Erythroblast (primary cell): Measurements from ENCODE around the gene PSORS1C1.

Experiments
- GATA1 ChIP-seq: IDR thresholded peaks from 2 replicates; pipeline ENCODE4 v1.6.1; 2011; ENCODE audit warnings: low read depth, mild to moderate bottlenecking, control low read depth, low read length, moderate library complexity
- POLR2A ChIP-seq: IDR thresholded peaks from 2 replicates; pipeline ENCODE4 v1.6.1; 2011; ENCODE audit warnings: mild to moderate bottlenecking, low read length

DNA sequence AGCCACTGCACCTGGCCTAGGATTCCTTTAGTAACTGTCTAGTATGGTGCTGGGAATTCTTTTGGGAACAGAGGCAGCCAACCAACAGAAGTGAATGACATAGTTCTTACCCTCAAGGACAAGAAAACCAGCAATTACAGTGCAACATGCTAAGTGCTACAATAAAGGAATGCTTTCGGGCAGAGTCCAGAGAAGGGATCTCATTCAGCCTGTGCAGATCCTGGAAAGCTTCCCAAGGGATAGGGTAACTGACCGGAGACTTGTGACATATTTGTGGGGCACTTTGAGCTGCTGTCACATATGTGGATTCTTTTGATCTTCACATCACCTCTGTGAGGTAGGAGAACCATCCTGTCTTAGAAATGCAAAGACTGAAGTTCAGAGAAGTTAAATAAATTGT, 49.0 kb upstream of the PSORS1C1 start:
- TF ChIP-seq POLR2A (no peak), GATA1 (no peak)
